ENCODE measurements around the gene RAB30.
A peak's percentile ranks its signal among the peaks of the same experiment; 100 is the strongest.

Gene RAB30

GRCh38 chr11:83008581-83008923 is 63.1 kb downstream of the RAB30 start:
- no peak for TF ChIP-seq CTCF (IDR thresholded peaks at IDR 0.05)

GRCh38 chr11:83007909-83008580 is 63.7 kb downstream of the RAB30 start:
- Mint-ChIP-seq H3K36me3 (ENCODE audit: low read depth) (no peaks in the 10 kb centered on the region), H3K27ac (peak overlapping the region; percentile 79), H3K9me3 (no peaks in the 10 kb centered on the region), H3K4me1 (peaks cover 35% of the 10 kb centered on the region), H3K27me3 (ENCODE audit: low read depth, poor library complexity) (no peaks in the 10 kb centered on the region), H3K4me3 (peak overlapping the region; percentile 11)
- no peak for TF ChIP-seq CTCF (IDR thresholded peaks at IDR 0.05)
- peak; percentile 23 for DNase-seq

More at GRCh38 chr11:83008581-83008923, 63.1 kb downstream of the RAB30 start:
- no peak for DNase-seq
- H3K27ac Mint-ChIP-seq, result no peak overlapping the region
- H3K4me1 Mint-ChIP-seq, result peaks cover 35% of the 10 kb centered on the region
- no peaks in the 10 kb centered on the region for H3K36me3 Mint-ChIP-seq (ENCODE audit: low read depth)
- H3K9me3 Mint-ChIP-seq, result no peaks in the 10 kb centered on the region
- H3K27me3 Mint-ChIP-seq (ENCODE audit: low read depth, poor library complexity), result peaks cover 4% of the 10 kb centered on the region
- no peak overlapping the region for H3K4me3 Mint-ChIP-seq

GRCh38 chr11:83007477-83007876 is 64.2 kb downstream of the RAB30 start:
- H3K4me1 Mint-ChIP-seq, result peaks cover 35% of the 10 kb centered on the region

GRCh38 chr11:83006877-83007330 is 64.8 kb downstream of the RAB30 start:
- Mint-ChIP-seq H3K9me3 (no peaks in the 10 kb centered on the region), H3K4me1 (peaks cover 33% of the 10 kb centered on the region), H3K27ac (peak overlapping the region; percentile 36), H3K4me3 (no peak overlapping the region), H3K36me3 (ENCODE audit: low read depth) (no peaks in the 10 kb centered on the region), H3K27me3 (ENCODE audit: low read depth, poor library complexity) (peaks cover 2% of the 10 kb centered on the region)
- DNase-seq, result no peak
- TF ChIP-seq CTCF (IDR thresholded peaks at IDR 0.05), result no peak

More at GRCh38 chr11:83007477-83007876, 64.2 kb downstream of the RAB30 start:
- DNase-seq, result no peak
- no peaks in the 10 kb centered on the region for H3K27me3 Mint-ChIP-seq (ENCODE audit: low read depth, poor library complexity)
- H3K4me3 Mint-ChIP-seq, result no peak overlapping the region
- H3K36me3 Mint-ChIP-seq (ENCODE audit: low read depth), result no peaks in the 10 kb centered on the region
- H3K9me3 Mint-ChIP-seq, result no peaks in the 10 kb centered on the region
- H3K27ac Mint-ChIP-seq, result peak overlapping the region; percentile 79
- TF ChIP-seq CTCF (IDR thresholded peaks at IDR 0.05), result no peak

- H3K27ac Mint-ChIP-seq, result no peak overlapping the region
- no peak for TF ChIP-seq CTCF (IDR thresholded peaks at IDR 0.05)
These were observed 66.7 kb downstream of the RAB30 start for GRCh38 chr11:83004746-83005556.

More at GRCh38 chr11:83004746-83005556, 66.7 kb downstream of the RAB30 start:
- no peaks in the 10 kb centered on the region for H3K9me3 Mint-ChIP-seq
- no peak for DNase-seq
- no peaks in the 10 kb centered on the region for H3K36me3 Mint-ChIP-seq (ENCODE audit: low read depth)
- peaks cover 29% of the 10 kb centered on the region for H3K4me1 Mint-ChIP-seq
- peaks cover 2% of the 10 kb centered on the region for H3K27me3 Mint-ChIP-seq (ENCODE audit: low read depth, poor library complexity)
- H3K4me3 Mint-ChIP-seq, result no peak overlapping the region

Measured in nephron progenitor cell (in vitro differentiated cells).